Measurements from ENCODE around the gene ATRNL1.
"Not testable (repeated sequence)": the region's sequence is repeated elsewhere in the genome, so short reads cannot be mapped to it uniquely, and the experiment has no call there.

Gene ATRNL1

GRCh38 chr10:115606741-115607140, 513.6 kb downstream of the ATRNL1 start:
- DNase-seq (ENCODE audit: low read depth): no peak

GRCh38 chr10:115624448-115624847, 531.3 kb downstream of the ATRNL1 start:
- no peak for DNase-seq (ENCODE audit: low read depth)

GRCh38 chr10:115628616-115629015, 535.5 kb downstream of the ATRNL1 start:
- DNase-seq (ENCODE audit: low read depth): no peak

GRCh38 chr10:115638246-115638645, 545.1 kb downstream of the ATRNL1 start:
- no peak for DNase-seq (ENCODE audit: low read depth)

- DNase-seq (ENCODE audit: low read depth): no peak
Measured at GRCh38 chr10:115649217-115649616, 556.1 kb downstream of the ATRNL1 start.

GRCh38 chr10:115653473-115653872, 560.3 kb downstream of the ATRNL1 start:
- DNase-seq (ENCODE audit: low read depth): no peak

- no peak for DNase-seq (ENCODE audit: low read depth)
Measured at GRCh38 chr10:115654961-115655360, 561.8 kb downstream of the ATRNL1 start.

GRCh38 chr10:115657161-115657860, 564.1 kb downstream of the ATRNL1 start:
- no peak for DNase-seq (ENCODE audit: low read depth)

- no peak for DNase-seq (ENCODE audit: low read depth)
Measured at GRCh38 chr10:115659616-115660015, 566.5 kb downstream of the ATRNL1 start.

- DNase-seq (ENCODE audit: low read depth): no peak
Measured at GRCh38 chr10:115660391-115660790, 567.2 kb downstream of the ATRNL1 start.

- DNase-seq (ENCODE audit: low read depth): no peak
Measured at GRCh38 chr10:115662422-115662821, 569.3 kb downstream of the ATRNL1 start.

- DNase-seq (ENCODE audit: low read depth): no peak
Measured at GRCh38 chr10:115665549-115665948, 572.4 kb downstream of the ATRNL1 start.

GRCh38 chr10:115674496-115674895, 581.3 kb downstream of the ATRNL1 start:
- DNase-seq (ENCODE audit: low read depth): no peak

- no peak for DNase-seq (ENCODE audit: low read depth)
Measured at GRCh38 chr10:115696747-115697146, 603.6 kb downstream of the ATRNL1 start.

GRCh38 chr10:115706026-115706425, 612.9 kb downstream of the ATRNL1 start:
- DNase-seq (ENCODE audit: low read depth): no peak

GRCh38 chr10:115706488-115707076, 613.4 kb downstream of the ATRNL1 start:
- DNase-seq (ENCODE audit: low read depth): no peak

GRCh38 chr10:115710136-115710535, 617.0 kb downstream of the ATRNL1 start:
- DNase-seq (ENCODE audit: low read depth): no peak

GRCh38 chr10:115711306-115711705, 618.1 kb downstream of the ATRNL1 start:
- DNase-seq (ENCODE audit: low read depth): no peak

GRCh38 chr10:115720121-115720520, 627.0 kb downstream of the ATRNL1 start:
- no peak for DNase-seq (ENCODE audit: low read depth)

- no peak for DNase-seq (ENCODE audit: low read depth)
Measured at GRCh38 chr10:115727129-115727528, 634.0 kb downstream of the ATRNL1 start.

GRCh38 chr10:115744089-115744488, 650.9 kb downstream of the ATRNL1 start:
- no peak for DNase-seq (ENCODE audit: low read depth)

GRCh38 chr10:115745943-115746342, 652.8 kb downstream of the ATRNL1 start:
- no peak for DNase-seq (ENCODE audit: low read depth)

- no peak for DNase-seq (ENCODE audit: low read depth)
Measured at GRCh38 chr10:115747811-115748210, 654.6 kb downstream of the ATRNL1 start.

- DNase-seq (ENCODE audit: low read depth): not testable (repeated sequence)
Measured at GRCh38 chr10:115758488-115758887, 665.3 kb downstream of the ATRNL1 start.

Measured in activated T-cell treated with anti-CD3 and anti-CD28 coated beads for 24 hours (primary cell).